Stimulated activated CD4-positive, alpha-beta T cell treated with anti-CD3 and anti-CD28 coated beads, TNF-alpha, amount 100 ng/mL, for 4 hours (primary cell): ENCODE results near the gene BICDL1.
A peak's percentile ranks its signal among the peaks of the same experiment; 100 is the strongest.

Source experiments
- DNase-seq, 3 experiments: peaks; one replicate each; pipeline ENCODE4 v3.0.0-alpha.2; 2020; ENCODE audit warnings: low read depth in 3 of 3

BICDL1 gene

DNA sequence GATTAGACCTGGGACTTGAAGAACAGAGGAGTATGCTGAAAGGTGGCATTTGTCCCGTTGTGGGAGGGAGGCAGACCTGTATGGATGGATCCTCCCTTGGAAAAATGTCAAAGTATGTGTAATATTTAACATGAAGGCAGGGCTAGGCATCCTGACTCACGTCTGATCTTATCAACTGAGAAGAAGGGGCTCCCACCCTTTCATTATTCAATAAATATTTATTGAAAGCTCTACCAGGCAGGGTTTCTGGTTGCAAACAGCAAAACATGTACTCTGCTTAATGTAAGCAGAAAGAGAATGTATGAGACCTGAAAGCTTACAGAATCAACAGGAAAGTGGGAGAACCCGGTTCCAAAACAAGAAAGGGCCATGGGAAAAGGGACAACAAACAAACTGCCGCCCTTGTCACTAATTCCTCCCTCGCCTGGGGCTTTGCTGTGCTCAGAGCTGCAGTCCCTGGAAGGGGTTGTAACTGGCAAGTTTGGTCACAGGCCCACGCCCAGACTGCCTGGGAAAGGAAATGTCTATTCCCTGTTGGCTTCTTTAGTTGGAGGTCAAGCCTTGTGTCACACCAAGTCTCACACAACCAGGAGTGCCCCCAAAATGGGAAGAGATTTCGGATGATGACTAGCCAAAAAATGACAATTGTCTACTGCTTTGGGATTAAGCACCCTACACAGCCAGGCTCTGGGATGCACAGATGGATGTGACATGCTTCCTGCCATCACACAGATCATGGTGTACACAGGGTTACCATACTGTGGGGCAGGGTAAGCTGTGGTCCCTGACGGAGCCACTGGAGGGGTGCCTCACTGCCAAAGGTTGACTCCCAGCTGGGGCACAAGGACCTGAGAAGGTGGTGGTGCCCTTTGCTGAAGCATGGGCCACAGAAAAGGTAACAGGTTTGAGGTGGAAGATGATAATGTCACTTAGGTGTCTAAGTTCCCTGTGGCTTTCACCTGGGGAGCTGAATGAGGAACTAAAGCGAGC lies 90.7 kb downstream of the BICDL1 start:
- no peak for DNase-seq

- no peak for DNase-seq
Measured at GRCh38 chr12:120081641-120082040, 92.6 kb downstream of the BICDL1 start.

DNA sequence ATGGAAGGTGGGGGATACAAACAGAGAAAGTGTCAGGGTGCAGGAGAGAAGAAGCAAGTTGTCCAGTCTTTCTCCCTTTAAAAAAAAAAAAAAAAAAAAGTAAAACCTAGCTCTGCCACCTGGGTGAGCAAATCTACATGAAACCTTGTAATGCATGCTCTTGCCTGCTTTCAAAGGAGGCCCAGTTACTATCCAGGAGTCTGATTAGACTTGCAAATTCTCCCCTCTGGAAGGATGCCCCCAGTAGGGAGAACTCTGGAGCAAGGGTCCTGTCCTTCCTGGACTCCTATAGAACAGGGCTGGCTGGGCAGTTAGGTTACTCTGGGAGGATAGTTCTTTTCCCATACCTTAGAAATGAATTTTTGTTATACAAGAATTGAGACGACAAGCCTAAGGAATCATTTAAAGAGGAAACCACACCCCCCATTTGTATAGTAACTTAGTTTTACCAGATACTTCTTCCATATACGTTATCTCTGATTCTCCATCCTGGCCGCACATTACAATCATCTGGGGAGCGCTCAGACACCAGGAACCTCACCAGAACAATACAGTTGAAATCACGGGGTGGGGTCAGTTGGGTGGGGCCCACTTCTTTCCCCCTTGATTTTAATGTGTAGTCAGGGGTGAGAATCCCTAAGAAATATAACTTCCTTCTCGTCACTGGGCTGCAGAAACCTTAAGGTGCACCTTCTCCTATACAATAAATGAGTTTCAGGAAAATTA lies 97.0 kb downstream of the BICDL1 start:
- no peak for DNase-seq

GRCh38 chr12:120086801-120087621 lies 98.0 kb downstream of the BICDL1 start:
- DNase-seq, result peak; percentile 97 to 99 (median 99)

- no peak for DNase-seq
Measured at GRCh38 chr12:120089105-120089504, 100.1 kb downstream of the BICDL1 start.

GRCh38 chr12:120089796-120090195 lies 100.8 kb downstream of the BICDL1 start:
- DNase-seq, result no peak

GRCh38 chr12:120090206-120090605 lies 101.2 kb downstream of the BICDL1 start:
- DNase-seq, result no peak

- no peak for DNase-seq
Measured at GRCh38 chr12:120090626-120091295, 101.7 kb downstream of the BICDL1 start.

GRCh38 chr12:120091371-120092090 lies 102.5 kb downstream of the BICDL1 start:
- no peak for DNase-seq

DNA sequence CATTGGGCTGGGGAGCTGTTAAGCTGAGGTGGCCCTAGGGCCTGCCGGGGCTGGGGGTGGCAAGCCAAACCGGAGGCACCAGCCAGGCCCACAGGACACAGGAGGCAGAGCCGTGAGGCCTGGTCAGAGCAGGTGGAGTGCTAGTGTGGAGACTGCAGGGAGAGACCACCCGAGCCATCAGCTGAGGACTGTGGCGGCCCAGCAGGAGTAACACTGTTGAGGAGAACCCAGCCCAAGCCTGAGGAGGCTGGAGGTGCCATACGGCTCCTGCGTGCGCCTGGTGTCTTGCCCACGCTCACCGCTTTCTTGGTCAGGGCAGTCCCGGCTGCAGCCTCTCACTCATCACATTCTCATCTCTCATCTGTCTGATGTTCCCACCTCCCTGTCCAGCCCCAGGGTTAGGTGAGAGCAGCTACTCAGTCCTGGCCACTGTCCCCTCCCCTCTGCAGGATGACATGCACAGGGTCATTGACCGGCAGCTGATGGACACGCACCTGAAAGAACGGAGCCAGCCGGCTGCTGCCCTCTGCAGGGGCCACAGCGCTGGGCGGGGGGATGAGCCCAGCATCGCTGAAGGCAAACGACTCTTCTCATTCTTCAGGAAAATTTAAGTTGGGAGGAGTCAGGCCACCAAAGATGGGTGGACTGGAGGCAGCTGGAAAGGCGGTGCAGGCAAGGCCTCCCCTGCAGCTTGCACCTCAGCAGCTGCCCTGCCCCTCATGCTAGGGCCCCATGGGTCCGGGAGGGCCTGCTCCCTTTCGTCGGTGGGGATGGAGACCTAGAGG lies 103.7 kb downstream of the BICDL1 start:
- no peak for DNase-seq

DNA sequence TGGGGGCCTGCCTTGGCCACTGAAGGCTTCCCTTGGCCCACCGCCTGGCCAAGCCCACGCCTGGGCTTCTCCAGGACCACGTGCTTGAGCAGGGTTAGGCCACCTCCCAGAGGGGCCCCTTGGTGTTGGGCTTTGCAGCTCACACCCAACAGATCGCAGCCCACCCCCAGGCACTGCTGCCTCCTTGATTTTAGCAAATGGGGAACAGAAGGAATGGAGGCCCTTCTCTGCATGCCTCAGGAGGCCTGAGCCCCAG lies 104.2 kb downstream of the BICDL1 start:
- no peak for DNase-seq

GRCh38 chr12:120093592-120094355 lies 104.7 kb downstream of the BICDL1 start:
- DNase-seq, result no peak

GRCh38 chr12:120094485-120094884 lies 105.4 kb downstream of the BICDL1 start:
- no peak for DNase-seq

GRCh38 chr12:120095331-120095730 lies 106.3 kb downstream of the BICDL1 start:
- DNase-seq, result no peak

GRCh38 chr12:120095736-120096135 lies 106.7 kb downstream of the BICDL1 start:
- DNase-seq, result no peak

DNA sequence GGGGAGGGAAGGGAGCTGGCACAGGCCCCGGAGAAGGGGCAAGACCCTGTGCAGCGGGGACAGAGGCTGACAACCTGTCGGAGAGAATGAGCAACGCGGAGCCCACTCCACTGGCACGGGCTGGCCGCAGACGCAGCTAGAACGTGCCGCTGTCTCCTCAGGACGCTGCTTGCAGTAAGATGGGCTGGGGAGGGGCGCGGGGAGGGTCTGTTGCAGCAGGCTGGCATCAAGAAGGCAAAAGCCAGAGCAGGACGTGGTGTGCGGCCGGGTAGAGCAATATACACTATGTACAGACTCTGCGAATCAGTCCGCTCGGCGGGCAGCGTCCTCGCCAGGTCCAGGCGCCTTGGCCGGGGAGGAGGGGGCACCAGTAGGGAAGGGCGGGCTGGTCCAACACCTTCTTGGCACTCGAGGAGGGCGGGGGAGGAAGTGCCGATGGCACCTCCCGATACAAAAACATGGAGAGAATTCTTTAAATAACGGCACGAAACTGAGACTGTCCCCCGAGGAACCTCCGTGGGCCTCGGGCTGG lies 107.7 kb downstream of the BICDL1 start:
- DNase-seq, result no peak

GRCh38 chr12:120098756-120099470 lies 109.9 kb downstream of the BICDL1 start:
- DNase-seq, result no peak

DNA sequence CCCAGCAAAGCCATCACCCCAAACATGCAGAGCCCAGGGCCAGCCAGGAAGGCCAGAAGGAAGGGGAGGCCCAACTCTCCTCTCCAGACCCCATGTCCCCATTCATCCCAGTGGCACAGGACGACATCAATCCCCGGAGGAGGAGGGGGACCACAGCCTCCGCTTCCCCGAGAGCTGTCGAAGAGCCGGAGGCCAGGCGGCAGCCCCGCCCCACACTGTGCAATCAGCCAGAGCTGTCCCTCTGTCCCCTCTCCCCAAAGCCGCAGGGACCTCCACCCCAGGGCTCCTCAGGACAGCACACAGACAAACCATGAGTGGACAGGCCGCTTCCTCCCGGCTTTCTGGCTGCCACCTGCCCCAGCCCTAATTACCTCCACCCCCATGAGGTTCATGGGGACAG lies 110.7 kb downstream of the BICDL1 start:
- DNase-seq, result no peak

DNA sequence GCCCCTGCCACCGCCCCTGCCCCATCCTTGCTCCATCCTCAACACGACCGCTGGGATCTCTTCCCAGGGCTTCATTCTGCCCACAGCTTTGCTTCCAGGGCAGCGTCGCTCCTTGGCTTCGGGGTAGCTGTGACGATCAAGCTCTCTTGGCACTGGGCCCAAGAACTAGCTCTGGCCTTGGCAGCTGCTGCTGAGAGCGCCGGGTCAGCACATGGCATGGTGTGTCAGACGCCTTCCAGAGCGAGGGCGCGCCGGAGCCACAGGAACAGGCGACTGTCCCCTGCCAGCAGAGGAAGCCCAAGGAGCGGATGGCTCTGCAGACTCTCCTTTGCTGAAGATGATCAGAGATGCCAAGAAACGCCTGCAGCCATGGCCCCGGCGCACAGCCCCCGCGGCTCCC lies 111.6 kb downstream of the BICDL1 start:
- DNase-seq, result no peak
